HG03280 (cell line): ENCODE results near the gene HEY2.
A peak's percentile ranks its signal among the peaks of the same experiment; 100 is the strongest.
"Not testable (repeated sequence)": the region's sequence is repeated elsewhere in the genome, so short reads cannot be mapped to it uniquely, and the experiment has no call there.

Experiments
- ATAC-seq: cut with Tn5 transposase; IDR thresholded peaks from one replicate; pipeline ENCODE4 v1.9.1; 2021; ENCODE audit warnings: mild to moderate bottlenecking, moderate library complexity; ENCODE audit not compliant: unreplicated experiment

Gene HEY2

DNA sequence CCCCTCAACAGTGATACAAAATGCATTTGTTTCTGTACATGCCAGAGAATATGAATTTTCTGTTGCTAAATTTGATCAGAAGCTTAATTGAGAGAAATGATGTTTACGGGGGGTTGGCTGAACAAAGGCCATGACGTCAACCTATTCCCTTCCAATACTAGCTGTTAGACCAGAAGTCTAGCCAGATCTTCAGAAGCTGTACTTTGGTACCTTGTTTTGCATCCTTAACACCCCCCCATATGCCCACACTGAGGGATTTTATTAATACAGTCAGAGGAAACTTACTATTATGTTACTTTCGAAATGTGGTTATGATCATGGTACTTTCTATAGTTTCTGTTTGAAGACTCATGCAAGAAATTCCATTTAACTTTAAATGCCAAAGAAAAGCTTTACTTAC, 44.4 kb downstream of the HEY2 start:
- no peak for ATAC-seq

DNA sequence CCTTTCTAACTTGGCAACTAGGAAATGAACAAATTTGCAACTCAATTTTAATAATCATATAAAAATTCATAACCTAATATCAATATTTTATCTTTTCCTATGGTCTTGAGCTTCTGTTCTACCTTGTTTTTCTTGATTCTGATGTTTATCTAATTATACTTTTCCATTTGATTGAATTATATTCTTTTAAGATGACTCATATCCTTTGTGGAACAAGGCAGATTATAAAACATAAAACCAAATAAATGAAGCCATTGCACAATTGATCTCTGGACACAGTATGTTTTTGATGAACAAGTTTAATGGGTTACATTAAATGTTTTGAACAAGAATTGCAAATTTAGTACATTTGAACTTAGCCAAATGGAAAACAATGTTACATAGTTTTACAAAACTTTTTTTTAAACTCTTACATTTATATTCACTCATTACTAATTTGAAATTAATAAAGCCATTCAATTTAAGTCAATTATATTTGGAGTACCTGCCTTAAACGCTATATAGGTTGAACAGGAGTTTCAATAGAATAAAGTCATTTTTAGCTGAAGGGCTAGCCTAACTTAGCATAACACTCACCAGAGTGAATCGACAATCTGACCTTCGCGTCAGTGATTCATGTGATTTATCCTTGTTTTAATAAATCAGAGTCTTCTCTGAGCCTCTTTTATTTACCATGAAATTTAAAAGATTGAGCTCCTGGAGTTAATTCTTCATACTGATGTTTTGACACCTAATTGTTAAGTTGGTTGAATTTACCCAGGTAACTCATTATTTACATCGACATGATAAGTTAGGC, 45.1 kb downstream of the HEY2 start:
- ATAC-seq: no peak

DNA sequence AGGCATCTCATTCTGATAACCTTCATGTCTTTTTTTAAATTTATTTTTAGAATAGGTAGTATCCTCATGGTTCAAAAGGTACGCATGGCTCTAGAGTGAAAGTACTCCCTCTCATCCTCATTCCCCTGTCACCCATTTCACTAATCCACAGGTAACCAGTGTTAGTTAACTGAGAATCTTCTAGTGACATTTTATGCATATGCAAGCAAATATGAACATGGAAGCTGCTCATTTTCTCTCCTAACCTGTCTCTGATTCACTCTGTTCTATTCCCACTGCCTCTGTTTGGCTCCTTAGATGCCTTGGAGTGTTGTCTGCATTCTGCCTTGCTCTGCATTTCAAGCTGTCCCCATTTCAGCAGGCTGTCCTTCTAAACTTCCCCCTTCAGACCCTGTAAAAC, 45.9 kb downstream of the HEY2 start:
- no peak for ATAC-seq

DNA sequence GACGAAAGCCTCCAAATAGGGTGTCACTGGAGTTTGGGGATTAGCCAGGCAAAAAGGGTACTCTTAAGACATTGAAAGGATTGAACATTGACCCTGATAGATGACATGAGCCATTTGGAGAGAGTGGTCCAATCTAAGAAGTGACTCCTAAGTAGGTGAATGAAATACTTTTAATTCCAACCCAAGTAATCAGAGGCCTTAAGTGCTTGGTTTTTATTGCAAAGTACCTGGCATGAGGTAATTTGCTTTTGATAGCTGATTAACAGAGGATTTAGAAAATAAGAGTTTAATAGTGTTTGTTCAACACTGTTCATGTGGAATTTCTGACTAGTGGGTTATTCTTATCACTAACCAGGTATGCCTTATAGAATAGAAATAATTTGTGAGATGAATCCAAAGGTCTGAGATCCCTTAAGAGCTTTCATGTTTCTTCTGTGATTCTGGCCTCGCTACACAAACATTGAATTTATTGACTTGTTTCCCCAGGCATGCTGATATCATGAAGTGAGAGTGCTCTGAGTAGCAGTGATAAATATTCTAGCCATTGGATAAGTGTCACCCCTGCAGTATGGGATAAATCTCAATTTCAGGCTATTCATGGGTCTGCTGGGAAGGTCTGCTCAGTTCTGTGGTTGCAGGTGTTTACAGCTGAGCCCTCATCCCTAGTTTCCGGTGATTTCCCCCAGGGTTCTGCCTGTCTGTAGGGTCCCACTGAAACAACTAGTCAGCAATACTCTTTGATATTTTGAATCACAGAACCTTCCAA, 47.9 kb downstream of the HEY2 start:
- ATAC-seq: no peak

DNA sequence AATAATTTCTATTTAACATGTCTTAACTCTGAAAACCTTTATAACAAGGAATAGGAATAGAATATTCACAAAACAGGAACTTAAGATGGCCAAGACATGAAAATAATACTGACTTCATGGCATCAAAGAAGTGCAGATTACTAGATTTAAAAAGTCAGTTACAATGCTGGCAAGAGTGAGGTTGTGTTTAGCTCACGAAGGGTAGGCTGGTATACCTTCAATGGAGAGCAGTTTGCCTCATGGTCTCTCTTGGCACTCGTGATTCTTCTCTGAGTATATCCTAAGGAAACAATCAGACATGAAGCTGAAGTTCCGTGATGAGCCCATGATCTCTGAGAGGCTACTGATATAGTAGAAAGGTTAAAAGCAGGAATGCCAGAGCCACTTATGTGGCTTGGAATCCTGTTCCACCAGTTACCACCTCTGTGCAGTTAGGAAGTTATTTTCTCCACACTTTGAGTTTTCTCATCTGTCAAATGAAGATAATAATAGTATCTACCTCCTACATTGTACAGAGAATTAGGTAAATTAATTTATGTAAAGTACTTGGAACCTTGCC, 48.5 kb downstream of the HEY2 start:
- ATAC-seq: no peak

DNA sequence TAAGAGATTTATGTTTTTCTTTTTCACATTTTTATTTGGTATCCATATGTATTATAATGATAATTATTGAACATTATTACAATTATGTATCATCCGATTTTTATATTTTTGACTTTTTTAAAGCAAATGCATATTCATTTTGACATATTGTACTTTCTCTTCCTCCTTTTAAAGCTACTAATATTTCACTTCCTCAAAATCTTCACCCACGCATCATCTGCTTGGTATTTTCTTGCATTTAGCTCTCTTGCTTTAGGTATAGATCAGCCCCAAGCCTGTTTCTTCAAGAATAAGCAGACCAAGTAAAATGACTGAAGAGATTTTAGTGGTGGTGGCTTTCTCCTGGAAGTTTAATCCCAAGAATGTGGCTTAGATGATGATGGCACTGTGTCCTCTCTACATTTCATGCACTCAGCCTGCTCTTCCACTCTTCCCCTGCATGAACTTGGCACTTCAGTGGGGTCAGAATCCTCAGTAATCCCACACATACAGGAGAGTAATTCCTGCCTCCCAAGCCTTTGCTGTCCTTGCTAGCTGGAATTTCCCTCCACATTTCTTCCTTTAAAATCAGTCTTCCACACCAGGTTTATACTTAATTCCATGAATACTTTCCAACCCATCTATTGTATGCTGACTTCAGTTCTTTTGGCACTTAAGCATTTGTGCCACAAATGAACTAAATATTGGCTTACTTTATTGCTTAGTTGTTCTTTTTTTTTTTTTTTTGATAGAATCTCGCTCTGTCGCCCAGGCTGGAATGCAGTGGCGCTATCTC, 49.5 kb downstream of the HEY2 start:
- ATAC-seq: peak; percentile 97

DNA sequence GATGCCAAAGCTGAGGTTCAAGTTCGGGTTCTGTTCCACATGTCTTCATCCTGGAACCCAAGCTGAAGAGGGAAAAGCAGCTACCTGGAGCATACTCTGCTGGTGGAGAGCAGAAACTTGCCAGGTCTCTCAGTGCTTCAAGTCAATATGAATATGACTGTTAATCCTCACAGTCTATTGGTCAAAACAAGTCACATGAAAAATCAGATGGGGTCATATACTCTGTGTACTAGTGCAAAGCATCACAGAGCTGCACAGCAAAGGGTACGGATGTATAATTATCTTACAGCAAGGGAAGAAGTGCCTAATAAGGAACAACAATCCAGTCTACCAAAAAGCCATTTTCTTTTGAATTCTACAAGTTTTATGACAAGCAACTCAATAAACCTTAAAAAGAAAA, 53.0 kb downstream of the HEY2 start:
- ATAC-seq: no peak

DNA sequence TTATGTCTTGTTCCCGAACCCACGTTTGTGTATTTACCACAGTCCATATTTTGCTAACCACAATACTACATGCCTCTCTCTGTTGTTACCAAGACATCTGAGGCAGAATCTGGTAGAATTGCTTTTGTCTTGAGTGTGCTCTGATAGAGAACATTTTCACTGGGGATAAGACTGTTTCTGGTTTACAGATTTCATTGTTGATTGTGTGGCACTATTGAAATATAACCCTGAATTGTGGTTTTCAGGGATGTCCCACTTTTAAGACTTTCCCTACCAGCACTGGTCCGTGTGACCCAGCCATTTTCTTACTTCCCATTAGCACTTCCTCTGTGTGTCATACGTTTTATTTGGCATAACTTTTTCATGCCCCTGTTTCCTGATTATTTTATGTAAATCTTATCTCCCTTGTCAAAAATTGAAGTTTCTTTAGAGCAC, 53.5 kb downstream of the HEY2 start:
- ATAC-seq: no peak

DNA sequence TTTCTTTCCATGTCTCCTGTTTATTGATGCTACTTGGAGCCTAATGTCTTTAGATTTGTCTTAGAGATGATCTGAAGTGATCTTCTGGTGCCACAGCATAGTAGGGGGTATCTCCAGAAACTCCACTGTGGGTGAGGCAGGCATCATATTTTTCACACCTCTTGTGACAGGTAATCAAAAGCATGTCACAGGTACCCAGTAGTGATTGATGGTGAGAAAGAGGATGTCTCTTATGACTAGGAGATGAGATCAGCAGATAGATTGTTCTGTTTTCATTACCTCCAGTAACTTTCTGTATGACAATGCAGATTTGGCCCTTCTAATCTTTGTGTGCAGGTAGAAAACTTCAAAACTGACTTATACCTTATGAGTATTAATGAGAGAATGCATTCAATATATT, 54.8 kb downstream of the HEY2 start:
- peak; percentile 57 for ATAC-seq

DNA sequence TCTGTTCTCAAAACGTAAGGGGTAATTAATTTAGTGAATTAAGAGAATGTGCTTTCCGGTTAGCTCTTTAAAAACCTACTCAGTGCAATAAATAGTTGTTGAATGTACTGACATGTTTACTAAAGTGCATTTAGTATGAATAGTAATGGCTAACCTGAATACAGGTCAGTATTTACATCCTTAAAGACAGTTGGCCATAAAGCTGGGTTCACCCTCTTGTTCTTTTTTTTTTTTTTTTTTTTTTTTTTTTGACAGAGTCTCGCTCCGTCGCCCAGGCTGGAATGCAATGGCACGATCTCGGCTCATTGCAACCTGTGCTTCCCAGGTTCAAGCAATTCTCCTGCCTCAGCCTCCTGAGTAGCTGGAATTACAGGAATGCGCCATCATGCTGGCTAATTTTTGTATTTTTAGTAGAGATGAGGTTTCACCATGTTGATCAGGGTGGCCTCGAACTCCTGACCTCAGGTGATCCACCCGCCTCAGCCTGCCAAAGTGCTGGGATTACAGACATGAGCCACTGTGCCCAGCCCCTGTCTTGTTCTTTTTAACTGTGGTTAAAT, 55.5 kb downstream of the HEY2 start:
- ATAC-seq: not testable (repeated sequence)

DNA sequence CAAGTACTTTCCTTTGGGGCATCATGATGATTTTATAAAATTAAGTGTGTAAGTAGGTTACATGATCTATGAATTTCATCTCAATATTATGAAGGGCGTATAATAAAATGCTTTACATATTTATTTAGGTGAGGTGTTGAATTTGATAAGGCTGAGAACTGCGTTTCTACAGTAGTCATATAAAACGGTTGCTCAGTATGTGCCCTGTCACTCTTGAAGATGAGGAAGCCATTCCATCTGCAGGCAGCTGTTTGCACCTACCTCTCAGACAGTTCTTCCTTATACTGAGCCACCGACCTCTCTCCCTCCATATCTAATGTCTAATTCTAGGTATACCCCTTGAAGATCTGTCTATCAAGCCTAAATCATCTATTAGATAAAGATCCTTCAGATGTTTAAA, 57.4 kb downstream of the HEY2 start:
- ATAC-seq: no peak

DNA sequence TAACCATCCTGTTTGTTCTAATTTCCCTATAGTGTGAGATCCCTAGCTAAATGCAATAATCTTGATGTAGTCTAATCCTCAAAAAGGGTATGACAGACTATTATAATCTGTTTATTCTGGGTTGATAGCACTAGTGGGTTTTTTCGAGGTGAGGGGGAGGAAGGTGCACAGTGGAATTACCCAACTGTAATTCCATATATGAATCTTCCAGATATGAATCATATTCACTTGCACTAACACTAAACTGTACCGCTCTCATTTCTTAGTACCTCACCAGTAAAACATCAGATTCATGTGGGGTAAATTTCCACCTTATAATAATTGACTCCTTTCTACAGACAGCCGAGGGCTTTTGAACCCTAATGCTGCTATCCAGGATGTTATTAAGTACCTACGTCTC, 57.9 kb downstream of the HEY2 start:
- ATAC-seq: no peak

DNA sequence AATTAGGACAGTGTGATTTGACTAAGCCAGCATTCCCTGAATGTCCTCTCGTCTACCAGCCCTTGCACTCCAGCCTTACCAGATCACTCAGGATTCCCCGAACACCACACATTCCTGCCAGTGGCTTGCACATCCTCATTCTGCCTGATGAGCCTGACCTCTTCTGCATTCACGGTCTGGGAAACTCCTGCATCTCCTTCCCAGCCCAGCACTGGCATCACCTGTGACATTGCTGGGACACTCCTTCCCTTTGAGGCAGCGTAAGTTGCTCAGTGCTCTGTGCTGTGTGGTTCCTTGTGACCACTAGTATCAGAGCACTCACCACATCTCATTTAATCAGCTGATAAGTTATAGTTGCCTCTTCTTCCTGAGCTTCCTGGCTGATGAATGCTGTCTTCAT, 58.6 kb downstream of the HEY2 start:
- ATAC-seq: no peak

DNA sequence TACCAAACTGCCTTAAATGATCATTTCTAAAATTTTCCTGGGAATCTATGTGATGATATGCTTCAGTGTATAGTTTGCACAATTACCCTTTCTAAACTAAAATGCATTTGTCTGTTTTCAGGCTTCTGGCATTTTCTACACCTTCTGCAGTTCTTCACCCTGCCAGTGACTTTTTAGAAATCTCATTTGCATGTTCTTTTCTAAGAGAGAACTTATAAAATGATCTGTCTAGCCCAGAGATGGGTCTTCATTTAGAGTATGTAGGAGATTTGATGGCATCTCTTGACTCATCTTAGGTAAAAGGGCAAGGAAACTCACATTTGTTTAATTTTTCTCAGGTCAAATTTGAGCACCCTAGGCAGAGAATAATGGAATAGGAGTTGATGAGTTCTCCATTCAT, 59.2 kb downstream of the HEY2 start:
- no peak for ATAC-seq

DNA sequence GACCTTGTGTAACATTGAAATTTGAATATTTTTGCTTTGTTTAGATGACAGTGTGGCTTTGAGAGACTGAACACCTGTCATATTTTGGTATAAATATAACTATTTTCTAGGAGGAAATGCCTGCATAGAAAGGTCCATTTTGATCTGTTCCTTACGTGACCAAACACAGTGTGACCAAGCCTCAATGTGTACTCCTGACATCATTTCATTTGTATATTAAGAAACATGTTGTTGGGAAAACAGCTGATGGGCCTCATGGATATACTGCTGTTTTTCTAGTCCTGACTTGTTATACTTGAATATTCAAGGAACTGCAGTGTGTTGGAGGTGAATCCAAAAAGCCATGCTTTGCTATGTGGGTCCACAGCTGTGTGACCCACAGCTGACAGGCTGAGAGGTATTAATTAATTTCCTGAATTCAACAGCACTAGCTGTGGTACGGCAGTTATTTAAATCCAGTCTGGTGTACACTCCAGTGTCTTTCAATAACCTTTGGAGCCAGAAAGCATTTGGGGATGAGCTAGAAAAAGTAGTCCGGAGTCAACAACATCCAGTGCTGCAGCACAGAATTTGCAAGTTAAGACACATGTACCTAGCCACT, 60.2 kb downstream of the HEY2 start:
- no peak for ATAC-seq

DNA sequence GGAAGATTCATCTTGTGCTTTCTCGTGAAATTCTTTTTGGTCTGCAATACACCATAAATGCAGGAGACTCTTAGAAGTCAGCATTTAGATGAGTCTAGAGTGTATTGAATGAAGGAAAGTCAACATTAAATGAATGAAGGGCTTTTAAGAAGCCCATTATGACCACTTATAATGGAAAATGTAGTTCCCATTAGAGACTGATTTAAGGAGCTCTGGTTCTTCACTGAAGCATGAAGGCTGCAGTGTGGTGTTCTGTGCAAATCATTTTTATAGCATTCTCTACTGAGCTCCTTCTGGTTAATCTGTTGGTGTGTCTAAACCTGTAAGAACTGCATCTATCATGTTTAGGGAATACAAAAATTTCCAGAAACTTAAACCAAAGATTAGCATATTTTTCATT, 61.0 kb downstream of the HEY2 start:
- no peak for ATAC-seq
